ENCODE results near the gene ERP44.
"Not testable (repeated sequence)": the region's sequence is repeated elsewhere in the genome, so short reads cannot be mapped to it uniquely, and the experiment has no call there.

Gene ERP44

GRCh38 chr9:100028201-100028784, 70.5 kb downstream of the ERP44 start:
- CTCF ChIA-PET: interaction anchor here (0.6 to 1.6 kb wide), 9 partner anchors 12 to 297 kb away, joined by 3 to 5 read pairs (median 3); no protein-coding TSS in a partner anchor
- H3K9me3 Mint-ChIP-seq: peaks cover 2% of the 10 kb centered on the region
- H3K36me3 Mint-ChIP-seq: peaks cover 18% of the 10 kb centered on the region
- peak; percentile 80 for DNase-seq
- no peak overlapping the region for H3K27ac Mint-ChIP-seq
- H3K4me1 Mint-ChIP-seq: peaks cover 4% of the 10 kb centered on the region
- no peak overlapping the region for H3K4me3 Mint-ChIP-seq
- no peaks in the 10 kb centered on the region for H3K27me3 Mint-ChIP-seq

GRCh38 chr9:100027543-100027942, 71.3 kb downstream of the ERP44 start:
- Mint-ChIP-seq H3K4me3 (no peak overlapping the region), H3K9me3 (no peaks in the 10 kb centered on the region), H3K27me3 (no peaks in the 10 kb centered on the region), H3K4me1 (peaks cover 3% of the 10 kb centered on the region), H3K36me3 (peaks cover 15% of the 10 kb centered on the region), H3K27ac (no peak overlapping the region)
- CTCF ChIA-PET: interaction anchor here (0.6 to 1.6 kb wide), 10 partner anchors 11 to 298 kb away, joined by 3 to 5 read pairs (median 3); no protein-coding TSS in a partner anchor
- DNase-seq: no peak

- Mint-ChIP-seq H3K4me3 (no peak overlapping the region), H3K27me3 (no peaks in the 10 kb centered on the region), H3K9me3 (no peaks in the 10 kb centered on the region), H3K27ac (no peak overlapping the region), H3K4me1 (no peaks in the 10 kb centered on the region), H3K36me3 (peaks cover 23% of the 10 kb centered on the region)
- CTCF ChIA-PET: no interaction called here
- DNase-seq: no peak
These were observed 76.9 kb downstream of the ERP44 start for GRCh38 chr9:100021931-100022330.

- no peaks in the 10 kb centered on the region for H3K9me3 Mint-ChIP-seq
- DNase-seq: no peak
- H3K27ac Mint-ChIP-seq: no peak overlapping the region
- CTCF ChIA-PET: no interaction called here
- H3K4me1 Mint-ChIP-seq: no peaks in the 10 kb centered on the region
- H3K27me3 Mint-ChIP-seq: no peaks in the 10 kb centered on the region
- peaks cover 23% of the 10 kb centered on the region for H3K36me3 Mint-ChIP-seq
- H3K4me3 Mint-ChIP-seq: no peak overlapping the region
These were observed 78.5 kb downstream of the ERP44 start for GRCh38 chr9:100020121-100020795.

GRCh38 chr9:100019541-100019940, 79.3 kb downstream of the ERP44 start:
- CTCF ChIA-PET: no interaction called here
- no peaks in the 10 kb centered on the region for H3K4me1 Mint-ChIP-seq
- DNase-seq: no peak
- H3K27ac Mint-ChIP-seq: no peak overlapping the region
- peaks cover 20% of the 10 kb centered on the region for H3K36me3 Mint-ChIP-seq
- H3K27me3 Mint-ChIP-seq: no peaks in the 10 kb centered on the region
- no peaks in the 10 kb centered on the region for H3K9me3 Mint-ChIP-seq
- no peak overlapping the region for H3K4me3 Mint-ChIP-seq

- H3K4me3 Mint-ChIP-seq: no peak overlapping the region
- no peaks in the 10 kb centered on the region for H3K4me1 Mint-ChIP-seq
- H3K9me3 Mint-ChIP-seq: peaks cover 4% of the 10 kb centered on the region
- H3K27ac Mint-ChIP-seq: no peak overlapping the region
- no peak for DNase-seq
- H3K27me3 Mint-ChIP-seq: no peaks in the 10 kb centered on the region
- H3K36me3 Mint-ChIP-seq: peaks cover 20% of the 10 kb centered on the region
- CTCF ChIA-PET: no interaction called here
These were observed 84.0 kb downstream of the ERP44 start for GRCh38 chr9:100014846-100015245.

GRCh38 chr9:100013573-100013972, 85.2 kb downstream of the ERP44 start:
- Mint-ChIP-seq H3K36me3 (peaks cover 11% of the 10 kb centered on the region), H3K4me1 (no peaks in the 10 kb centered on the region), H3K27ac (no peak overlapping the region), H3K27me3 (no peaks in the 10 kb centered on the region), H3K9me3 (peaks cover 4% of the 10 kb centered on the region), H3K4me3 (no peak overlapping the region)
- no peak for DNase-seq
- CTCF ChIA-PET: interaction anchor here (1.1 to 2.2 kb wide), 4 partner anchors 14 to 850 kb away, joined by 3 to 7 read pairs (median 4); no protein-coding TSS in a partner anchor

- peaks cover 4% of the 10 kb centered on the region for H3K9me3 Mint-ChIP-seq
- no peak overlapping the region for H3K4me3 Mint-ChIP-seq
- CTCF ChIA-PET: interaction anchor here (0.7 to 2.2 kb wide), 6 partner anchors 73 to 781 kb away, joined by 3 to 9 read pairs (median 3); no protein-coding TSS in a partner anchor
- no peaks in the 10 kb centered on the region for H3K27me3 Mint-ChIP-seq
- no peak overlapping the region for H3K27ac Mint-ChIP-seq
- H3K36me3 Mint-ChIP-seq: peaks cover 12% of the 10 kb centered on the region
- no peaks in the 10 kb centered on the region for H3K4me1 Mint-ChIP-seq
- DNase-seq: no peak
These were observed 86.5 kb downstream of the ERP44 start for GRCh38 chr9:100012279-100012678.

GRCh38 chr9:100011062-100011681, 87.6 kb downstream of the ERP44 start:
- peaks cover 13% of the 10 kb centered on the region for H3K36me3 Mint-ChIP-seq
- peaks cover 4% of the 10 kb centered on the region for H3K9me3 Mint-ChIP-seq

GRCh38 chr9:99999797-100000196, 99.0 kb downstream of the ERP44 start:
- H3K4me1 Mint-ChIP-seq: no peaks in the 10 kb centered on the region

More at GRCh38 chr9:100011062-100011681, 87.6 kb downstream of the ERP44 start:
- no peaks in the 10 kb centered on the region for H3K27me3 Mint-ChIP-seq
- no peaks in the 10 kb centered on the region for H3K4me1 Mint-ChIP-seq
- H3K4me3 Mint-ChIP-seq: no peak overlapping the region
- CTCF ChIA-PET: interaction anchor here (0.7 to 2.2 kb wide), 8 partner anchors 10 to 254 kb away, joined by 3 to 9 read pairs (median 3); no protein-coding TSS in a partner anchor
- DNase-seq: peak; percentile 58
- no peak overlapping the region for H3K27ac Mint-ChIP-seq

GRCh38 chr9:99998866-99999265, 99.9 kb downstream of the ERP44 start:
- H3K4me3 Mint-ChIP-seq: no peak overlapping the region
- peaks cover 55% of the 10 kb centered on the region for H3K36me3 Mint-ChIP-seq
- no peaks in the 10 kb centered on the region for H3K27me3 Mint-ChIP-seq
- H3K9me3 Mint-ChIP-seq: peaks cover 9% of the 10 kb centered on the region
- CTCF ChIA-PET: no interaction called here
- H3K27ac Mint-ChIP-seq: no peak overlapping the region
- DNase-seq: no peak
- no peaks in the 10 kb centered on the region for H3K4me1 Mint-ChIP-seq

More at GRCh38 chr9:99999797-100000196, 99.0 kb downstream of the ERP44 start:
- no peaks in the 10 kb centered on the region for H3K27me3 Mint-ChIP-seq
- no peak overlapping the region for H3K4me3 Mint-ChIP-seq
- no peak for DNase-seq
- H3K36me3 Mint-ChIP-seq: peaks cover 51% of the 10 kb centered on the region
- H3K9me3 Mint-ChIP-seq: peaks cover 7% of the 10 kb centered on the region
- CTCF ChIA-PET: no interaction called here
- H3K27ac Mint-ChIP-seq: no peak overlapping the region

- DNase-seq: no peak
- H3K36me3 Mint-ChIP-seq: peaks cover 52% of the 10 kb centered on the region
- H3K27me3 Mint-ChIP-seq: no peaks in the 10 kb centered on the region
- CTCF ChIA-PET: no interaction called here
- no peak overlapping the region for H3K27ac Mint-ChIP-seq
- H3K4me1 Mint-ChIP-seq: no peaks in the 10 kb centered on the region
- H3K9me3 Mint-ChIP-seq: peaks cover 13% of the 10 kb centered on the region
- H3K4me3 Mint-ChIP-seq: no peak overlapping the region
These were observed 100.5 kb downstream of the ERP44 start for GRCh38 chr9:99998266-99998665.

- H3K27me3 Mint-ChIP-seq, DNase-seq, H3K4me3 Mint-ChIP-seq, CTCF ChIA-PET, H3K27ac Mint-ChIP-seq, H3K4me1 Mint-ChIP-seq: not testable (repeated sequence)
- H3K36me3 Mint-ChIP-seq: peaks cover 62% of the 10 kb centered on the region
- peaks cover 29% of the 10 kb centered on the region for H3K9me3 Mint-ChIP-seq
These were observed 108.3 kb downstream of the ERP44 start for GRCh38 chr9:99990508-99990907.

GRCh38 chr9:99986642-99987041, 112.2 kb downstream of the ERP44 start:
- H3K27me3 Mint-ChIP-seq: no peaks in the 10 kb centered on the region
- peaks cover 49% of the 10 kb centered on the region for H3K36me3 Mint-ChIP-seq
- CTCF ChIA-PET: interaction anchor here (0.9 to 2.1 kb wide), 3 partner anchors 14 to 162 kb away, joined by 3 to 6 read pairs (median 4); no protein-coding TSS in a partner anchor
- DNase-seq: no peak
- H3K9me3 Mint-ChIP-seq: peaks cover 22% of the 10 kb centered on the region
- H3K4me3 Mint-ChIP-seq: no peak overlapping the region
- no peak overlapping the region for H3K27ac Mint-ChIP-seq
- H3K4me1 Mint-ChIP-seq: no peaks in the 10 kb centered on the region

Data from activated naive CD4-positive, alpha-beta T cell treated with anti-CD3 and anti-CD28 coated beads, Interleukin-2, amount 10 ng/mL, durations not matched to agents 7 days and 5 days (primary cell).